Kidney glomerular epithelial cell (primary cell): ENCODE data around the gene ITGB4.
"Not testable (repeated sequence)": the region's sequence is repeated elsewhere in the genome, so short reads cannot be mapped to it uniquely, and the experiment has no call there.

Experiments
- DNase-seq: peaks from one replicate; lab custom pipeline; 2025; lab: John Stamatoyannopoulos, UW

Gene ITGB4

DNA sequence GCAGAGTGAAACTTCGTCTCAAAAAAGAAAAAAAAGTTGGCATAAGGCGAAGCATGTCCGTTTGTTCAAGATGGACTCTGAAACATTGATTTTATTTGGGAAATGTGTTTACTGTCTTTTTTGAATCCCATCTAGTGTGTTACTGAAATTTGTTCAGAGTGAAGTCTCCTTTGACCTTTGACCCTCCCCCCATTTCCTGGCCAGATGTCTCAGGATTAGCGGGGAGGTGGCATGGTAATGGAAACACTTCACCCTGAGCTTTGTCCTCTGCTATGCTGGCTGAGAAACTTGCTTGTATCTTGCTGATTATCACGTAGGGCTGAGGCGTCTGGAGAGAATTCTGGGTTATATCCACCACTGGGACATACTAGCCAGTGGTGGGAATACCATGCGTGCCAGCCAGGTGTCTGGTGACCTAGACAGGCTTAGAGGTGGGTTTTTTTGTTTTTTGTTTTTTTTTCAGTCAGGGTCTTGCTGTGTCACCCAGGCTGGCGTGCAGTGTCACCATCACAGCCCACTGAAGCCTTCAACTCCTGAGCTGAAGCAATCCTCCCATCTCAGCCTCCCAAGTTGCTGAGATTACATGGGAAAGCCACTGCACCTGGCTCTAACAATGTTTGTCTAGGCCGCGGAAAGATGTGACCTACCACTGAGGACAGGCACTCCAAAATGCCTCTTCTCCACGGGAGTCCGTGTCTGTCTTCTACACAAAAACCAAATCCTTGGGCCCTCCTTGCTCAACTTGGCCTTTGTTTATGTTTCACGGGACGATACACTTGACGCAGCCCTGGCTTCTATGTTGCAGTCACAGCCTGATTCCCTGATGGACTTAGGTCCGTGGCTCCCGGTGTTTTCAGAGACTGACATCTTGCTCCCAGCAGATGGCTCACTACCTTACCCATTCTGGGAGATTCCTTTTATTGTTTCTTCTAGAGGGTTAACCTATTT, 50.3 kb downstream of the ITGB4 start:
- DNase-seq = no peak

DNA sequence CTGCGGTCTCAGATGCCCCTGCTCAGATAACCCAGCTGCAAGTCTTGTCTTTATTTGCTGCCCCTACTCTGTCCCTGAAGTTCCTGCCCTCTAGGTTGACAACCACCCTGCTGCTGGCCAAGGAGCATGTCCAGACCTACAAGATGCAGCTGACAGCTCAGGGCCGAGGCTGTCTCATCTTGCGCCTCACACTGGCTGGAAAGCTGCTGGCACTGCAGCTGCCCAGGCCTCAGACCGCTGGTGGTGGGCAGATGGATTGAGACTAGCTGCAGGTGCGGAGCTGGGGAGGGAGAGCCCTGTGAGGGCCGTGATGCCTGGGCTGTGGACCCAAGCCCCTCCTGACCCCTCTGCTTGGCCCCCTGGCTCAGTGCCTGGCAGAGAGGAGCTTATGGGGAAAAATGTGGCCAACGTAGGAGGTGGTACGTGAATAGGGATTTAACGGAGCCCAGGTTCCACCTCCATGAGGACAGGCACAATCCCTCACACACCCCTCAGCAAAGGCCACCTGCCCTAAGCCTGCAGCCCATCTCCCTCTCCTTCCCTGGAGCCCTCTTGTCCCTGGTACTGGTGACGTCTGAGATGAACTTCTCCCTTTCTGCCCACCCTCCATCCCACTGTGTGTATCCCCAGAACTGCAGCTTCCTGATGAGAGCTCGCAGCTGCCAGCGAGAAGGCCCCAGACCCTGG, 52.0 kb downstream of the ITGB4 start:
- DNase-seq = no peak

DNA sequence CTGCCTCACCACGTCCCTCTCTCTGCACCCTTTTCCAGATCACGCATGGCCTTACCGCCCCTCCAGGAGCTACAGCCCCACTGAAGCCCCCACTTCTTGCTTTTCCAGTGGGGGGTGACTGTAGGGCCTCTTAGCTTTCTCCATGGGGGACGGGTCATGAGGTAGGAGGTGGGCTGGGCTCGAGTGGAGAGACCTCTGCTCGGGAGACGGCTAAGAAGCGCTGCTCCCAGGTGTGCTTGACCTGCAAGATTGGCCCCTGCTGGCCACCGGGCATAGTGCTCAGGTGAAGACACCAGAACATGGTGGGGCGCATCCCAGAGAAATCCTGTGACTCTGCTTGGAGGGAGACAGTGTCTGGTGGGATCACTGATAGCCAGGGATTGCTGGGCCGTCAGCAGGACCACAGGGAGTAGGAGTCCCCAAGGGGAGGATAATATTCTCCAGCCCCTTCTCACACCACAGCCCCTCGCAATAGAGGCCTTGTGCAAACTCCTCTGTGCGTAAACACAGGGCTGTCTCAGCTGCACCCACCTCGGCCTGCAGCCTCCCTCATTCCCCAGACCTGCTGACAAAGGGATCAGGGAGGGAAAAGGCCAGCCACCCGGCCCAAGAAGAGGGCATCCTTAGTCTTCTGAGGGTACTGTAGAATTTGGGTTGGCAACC, 52.7 kb downstream of the ITGB4 start:
- no peak for DNase-seq

GRCh38 chr17:75774471-75774990, 53.3 kb downstream of the ITGB4 start:
- DNase-seq = no peak

GRCh38 chr17:75774991-75775668, 53.9 kb downstream of the ITGB4 start:
- no peak for DNase-seq

- DNase-seq = no peak
These were observed 55.4 kb downstream of the ITGB4 start for GRCh38 chr17:75776386-75777295.

GRCh38 chr17:75777296-75777922, 56.1 kb downstream of the ITGB4 start:
- DNase-seq = no peak

DNA sequence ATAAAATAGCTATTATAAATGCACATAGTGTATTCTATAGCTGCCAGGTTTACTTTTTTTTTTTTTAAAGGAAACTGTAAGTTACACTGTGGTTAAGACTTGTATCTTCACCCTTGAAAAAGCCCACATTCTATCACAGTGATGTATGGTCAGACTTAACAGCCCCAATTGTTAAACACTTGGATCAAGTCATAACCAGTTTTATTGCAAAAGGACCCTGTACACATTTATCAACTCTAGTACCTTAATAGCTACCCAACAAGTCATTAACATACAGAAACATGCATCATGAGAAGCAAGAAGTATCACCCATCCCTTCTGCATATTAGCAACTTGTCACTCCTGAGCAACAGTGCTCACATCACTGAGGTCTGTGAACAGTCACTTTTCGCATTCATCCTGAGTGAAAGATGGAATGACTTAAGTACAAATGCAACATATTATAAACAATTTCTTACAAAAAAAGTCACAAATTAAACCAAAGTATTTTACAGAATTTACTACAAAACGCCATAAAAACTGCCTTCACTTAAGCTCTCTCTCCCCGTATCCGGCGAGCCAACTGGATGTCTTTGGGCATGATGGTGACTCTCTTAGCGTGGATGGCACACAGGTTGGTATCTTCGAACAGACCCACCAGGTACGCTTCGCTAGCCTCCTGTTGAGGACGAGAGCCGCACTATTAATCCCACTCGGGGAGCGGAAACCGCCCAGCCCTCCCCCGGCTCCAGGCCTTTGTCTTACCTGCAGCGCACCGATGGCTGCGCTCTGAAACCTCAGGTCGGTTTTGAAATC, 57.0 kb downstream of the ITGB4 start:
- not testable (repeated sequence) for DNase-seq

- DNase-seq = no peak
These were observed 57.6 kb downstream of the ITGB4 start for GRCh38 chr17:75778861-75779249.

DNA sequence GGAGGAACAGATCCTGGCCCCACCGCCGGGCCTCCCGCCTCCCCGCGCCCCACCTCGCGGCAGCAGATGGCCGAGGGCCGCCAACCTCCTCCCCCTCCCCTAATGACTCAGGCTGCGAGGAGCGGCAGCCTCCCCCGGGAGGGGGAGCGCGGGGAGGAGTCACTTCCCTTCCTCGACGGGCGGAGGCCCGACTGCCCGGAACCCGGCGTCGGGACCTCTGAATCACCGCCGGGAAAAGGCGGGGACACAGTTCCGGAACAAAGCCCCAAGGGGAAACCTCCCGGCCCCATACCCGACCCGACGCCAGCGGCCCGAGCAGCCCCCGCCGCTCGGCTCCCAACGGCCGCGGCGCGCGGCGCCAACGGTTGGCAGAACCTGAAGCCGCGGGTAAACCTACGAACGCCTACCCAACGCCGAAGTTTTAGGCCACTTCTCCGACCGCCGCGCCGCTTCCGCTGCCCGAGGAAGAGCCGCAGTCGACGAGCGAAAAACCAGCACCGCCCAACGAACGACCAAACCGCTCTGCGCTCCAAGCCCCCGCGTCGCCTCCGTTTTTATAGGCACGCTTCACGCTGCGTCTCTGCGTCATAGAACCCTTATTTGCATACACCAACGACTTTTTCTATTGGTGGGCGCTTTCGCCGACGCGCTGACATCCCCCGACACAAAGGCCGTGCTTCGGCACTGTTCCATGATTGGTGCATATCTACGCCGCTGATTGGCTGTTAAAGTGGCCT, 58.2 kb downstream of the ITGB4 start:
- peak; percentile 100 for DNase-seq

GRCh38 chr17:75779987-75780889, 59.0 kb downstream of the ITGB4 start:
- no peak for DNase-seq

DNA sequence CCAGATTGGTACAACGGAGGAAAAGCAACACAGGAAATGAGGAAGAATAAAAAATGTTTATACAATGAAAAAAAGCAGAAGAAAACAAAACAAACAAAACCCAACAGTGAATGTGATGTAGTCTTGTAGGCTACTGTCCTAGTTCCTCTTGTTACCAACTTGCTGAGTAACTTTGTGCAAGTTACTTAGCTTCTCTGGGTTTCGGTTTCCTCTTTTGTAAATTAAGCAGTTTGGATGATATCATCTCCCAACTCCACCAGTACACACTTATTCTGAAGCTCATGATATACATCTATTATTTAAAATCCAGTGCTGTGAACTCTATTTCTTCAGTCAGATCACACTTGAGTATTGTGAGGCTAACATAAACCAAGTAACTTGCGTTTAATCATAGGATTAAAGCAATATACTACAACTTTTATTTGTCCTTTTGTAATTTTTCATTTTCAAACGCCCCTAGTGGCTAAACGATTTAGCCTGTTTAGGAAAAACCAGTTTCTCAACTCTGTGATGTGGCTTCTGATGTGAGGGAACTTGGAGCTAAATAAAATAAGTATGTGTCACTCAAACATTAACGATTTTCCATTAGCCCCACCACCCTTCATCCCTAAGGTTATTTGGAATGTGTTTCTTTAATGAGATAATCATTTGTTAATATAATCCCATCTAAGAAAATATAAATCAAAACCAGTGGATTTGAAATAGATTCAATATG, 62.0 kb downstream of the ITGB4 start:
- peak; percentile 69 for DNase-seq

- no peak for DNase-seq
These were observed 62.7 kb downstream of the ITGB4 start for GRCh38 chr17:75783803-75784472.

DNA sequence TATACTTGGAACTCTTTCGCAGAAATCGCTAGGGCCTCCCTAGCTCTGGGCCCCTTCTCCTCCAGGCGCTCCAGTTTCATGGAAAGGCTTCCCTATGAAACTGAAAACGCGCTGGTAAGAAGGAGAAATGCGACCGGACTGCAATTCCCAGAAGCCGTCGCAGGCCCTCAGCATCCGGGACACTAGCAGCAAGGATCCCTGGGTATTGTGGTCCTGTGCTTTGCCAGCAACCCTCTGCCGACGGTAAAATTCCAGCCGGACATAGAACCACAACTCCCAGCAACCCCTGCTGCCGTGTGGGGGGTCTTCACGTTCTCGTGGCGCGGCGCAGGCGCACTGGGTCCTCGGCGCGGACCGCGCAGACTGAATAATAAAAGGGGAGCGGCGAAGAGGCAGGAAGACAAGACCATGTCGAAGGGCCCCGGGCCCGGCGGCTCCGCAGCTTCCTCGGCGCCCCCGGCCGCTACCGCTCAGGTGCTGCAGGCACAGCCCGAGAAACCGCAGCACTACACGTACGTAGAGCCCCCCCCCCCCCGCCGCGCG, 63.3 kb downstream of the ITGB4 start, which contains the start of gene UNK:
Gene UNK, plus strand, starts transcription at position 334 of the 543 bp plus-strand sequence. Its CDS starts 75 bp downstream, at position 409.
- DNase-seq = peak; percentile 98

- DNase-seq = peak; percentile 20
These were observed 64.0 kb downstream of the ITGB4 start for GRCh38 chr17:75785016-75785890.
